GM12878 (cell line): ENCODE measurements around the gene COL4A2. TPM values are rescaled to one million over a fixed set of nuclear protein-coding genes. Genes with fewer than 3 reads are reported as not detected.

Source experiments
- ATAC-seq: fragments of 200-7000 bp; cut with Tn5 transposase; 3 replicates; pipeline ENCODE4 v1.9.1; 2020; ENCODE audit warnings: mild to moderate bottlenecking, moderate library complexity
- BruUV-seq: library from RNA; stranded (reverse); fragments of 400-500 nt; replicated peaks from 2 replicates; lab custom pipeline; 2021; lab: Mats Ljungman, UMichigan
- CTCF ChIA-PET: fragments of 300-600 bp; sonication (Branson Sonifier 250); formaldehyde crosslinking; extraction: SDS; loops from one replicate; lab custom pipeline; 2021; ENCODE audit warnings: inconsistent platforms; lab: Yijun Ruan, JAX
- POLR2A ChIA-PET: fragments of 350-600 bp; formaldehyde crosslinking; extraction: SDS; loops from one replicate; lab custom pipeline; 2021; ENCODE audit warnings: inconsistent platforms; lab: Charles Lee
- RAD21 ChIA-PET: fragments of 300-600 bp; sonication (Branson Sonifier 250); formaldehyde crosslinking; loops from one replicate; lab custom pipeline; 2023; ENCODE audit warnings: antibody characterized with exemption; ENCODE audit not compliant: unreplicated experiment; lab: Charles Lee
- SMC1A ChIA-PET: fragments of 300-600 bp; sonication (Branson Sonifier 250); formaldehyde crosslinking; loops from one replicate; lab custom pipeline; 2023; ENCODE audit not compliant: unreplicated experiment, uncharacterized antibody; lab: Charles Lee
- DNase-seq: peaks from one replicate; pipeline ENCODE4 v3.0.0-alpha.2; 2011; ENCODE audit warnings: low read depth, low spot score
- FAIRE-seq: peaks from 3 replicates; lab custom pipeline; 2011; peaks lifted over from hg19 to GRCh38; lab: Jason Lieb, UNC
- H2AFZ ChIP-seq: 2 replicates; pipeline ENCODE4 v1.6.0; 2011; ENCODE audit warnings: low read depth, low read length, control low read depth; ENCODE audit not compliant: control insufficient read depth
- H3K27ac ChIP-seq: 2 replicates; pipeline ENCODE4 v1.5.1; 2011; ENCODE audit warnings: control low read depth; ENCODE audit not compliant: control insufficient read depth, insufficient read depth
- H3K27me3 ChIP-seq, 2 experiments: replicated peaks in 1 of 2; 2 replicates each; pipeline versions ENCODE4 v1.6.0 to v1.6.1; 2011; ENCODE audit warnings: low read length in 1 of 2; ENCODE audit not compliant: control insufficient read depth in 2 of 2, insufficient read depth in 2 of 2
- H3K36me3 ChIP-seq, 2 experiments: 2 replicates each; pipeline ENCODE4 v1.5.1; 2011; ENCODE audit warnings: low read length in 1 of 2; ENCODE audit not compliant: control insufficient read depth in 2 of 2, insufficient read depth in 2 of 2
- H3K4me1 ChIP-seq: 2 replicates; pipeline ENCODE4 v1.6.1; 2011; ENCODE audit warnings: mild to moderate bottlenecking, low read length, moderate library complexity, mixed read lengths; ENCODE audit not compliant: control insufficient read depth, insufficient read depth
- H3K4me2 ChIP-seq: 2 replicates; pipeline ENCODE4 v1.6.0; 2011; ENCODE audit warnings: control low read depth; ENCODE audit not compliant: control insufficient read depth, insufficient read depth
- H3K4me3 ChIP-seq: fragments of 200-600 bp; sonication (generic); 2 replicates; pipeline ENCODE4 v1.5.1; 2016
- H3K79me2 ChIP-seq: 2 replicates; pipeline ENCODE4 v1.6.0; 2011; ENCODE audit warnings: low read length; ENCODE audit not compliant: control insufficient read depth, insufficient read depth
- H3K9ac ChIP-seq: 2 replicates; pipeline ENCODE4 v1.8.0; 2011; ENCODE audit warnings: low read length, control low read depth, mixed read lengths; ENCODE audit not compliant: control insufficient read depth, insufficient read depth
- H3K9me3 ChIP-seq: replicated peaks from 3 replicates; pipeline ENCODE4 v1.5.1; 2011; ENCODE audit warnings: mild to moderate bottlenecking, low read length; ENCODE audit not compliant: control insufficient read depth, insufficient read depth
- H4K20me1 ChIP-seq: 2 replicates; pipeline ENCODE4 v1.6.0; 2011; ENCODE audit not compliant: control insufficient read depth, insufficient read depth
- CHD1 ChIP-seq: IDR thresholded peaks from 2 replicates; pipeline ENCODE4 v1.6.1; 2012; ENCODE audit warnings: low read depth, low read length, improper control_type of control experiment
- GATAD2B ChIP-seq: fragments of 450-650 bp; conservative IDR thresholded peaks from 2 replicates; pipeline ENCODE4 v1.6.1; 2017; ENCODE audit warnings: low read depth, mild to moderate bottlenecking, moderate library complexity
- LARP7 ChIP-seq: fragments of 450-650 bp; IDR thresholded peaks from 2 replicates; pipeline ENCODE4 v1.6.1; 2017; ENCODE audit warnings: mild to moderate bottlenecking
- ZNF217 ChIP-seq: fragments of 450-650 bp; IDR thresholded peaks from 2 replicates; pipeline ENCODE4 v1.6.1; 2017; ENCODE audit warnings: antibody characterized with exemption, mild to moderate bottlenecking
- ZNF622 ChIP-seq: fragments of 450-650 bp; IDR thresholded peaks from 2 replicates; pipeline ENCODE4 v1.6.1; 2017; ENCODE audit warnings: mild to moderate bottlenecking, inconsistent platforms
- WGBS: methylation state at CpG from one replicate; pipeline ENCODE4 v1.1.6; 2016; ENCODE audit warnings: low lambda C conversion rate; ENCODE audit not compliant: insufficient replicate concordance, insufficient coverage; ENCODE audit errors: missing lambda C conversion rate; 5-methylcytosine and 5-hydroxymethylcytosine counted together
- in situ Hi-C: fragments of 300-500 bp; cut with MboI; formaldehyde crosslinking; loops from 9 replicates; pipeline ENCODE4 v1.14.3; 2018; ENCODE audit warnings: mixed read lengths
- intact Hi-C: fragments of 100-400 bp; cut with micrococcal nuclease; formaldehyde crosslinking; loops from one replicate; pipeline ENCODE4 v1.14.2; 2022; ENCODE audit not compliant: unreplicated experiment
- polyA plus RNA-seq, 11 experiments: library from polyadenylated mRNA; depleted of rRNA in 4 of 11; unstranded in 6 of 11; stranded (reverse) in 5 of 11; fragments of >200 nt; fragmentation: Nextera tagmentation in 4 of 11; fragmentation: Illumina TruSeq in 1 of 11; extraction: Ambion mirVana in 4 of 11; extraction: Trizol in 1 of 11; gene quantifications; 1 replicate in 1 of 11; 2 replicates in 10 of 11; pipeline versions ENCODE4 v1.2.1 to v1.2.3, GENCODE V29; 2011 to 2016; ENCODE audit warnings: inconsistent platforms in 2 of 11, missing spikeins in 2 of 11, low read depth in 1 of 11
- total RNA-seq, 4 experiments: library from RNA; depleted of rRNA in 3 of 4; stranded (reverse); fragments of >200 nt in 3 of 4; fragmentation: Illumina TruSeq in 1 of 4; extraction: Trizol in 1 of 4; gene quantifications; 2 replicates each; pipeline versions ENCODE4 v1.2.1 to v1.2.3, GENCODE V29; 2013 to 2021
- TF ChIP-seq, protein P1 (sequence below): IDR thresholded peaks from 2 replicates; pipeline ENCODE4 v1.6.1; 2012; ENCODE audit warnings: improper control_type of control experiment, low read depth, low read length; ENCODE audit not compliant: insufficient replicate concordance
- TF ChIP-seq, protein P2 (sequence below): fragments of 450-650 bp; formaldehyde crosslinking; IDR thresholded peaks from 2 replicates; pipeline ENCODE4 v1.4.0; 2022; ENCODE audit warnings: mild to moderate bottlenecking, moderate library complexity
- TF ChIP-seq, protein P3 (sequence below): fragments of 450-650 bp; IDR thresholded peaks from 2 replicates; pipeline ENCODE4 v1.6.1; 2016; ENCODE audit warnings: mild to moderate bottlenecking
- TF ChIP-seq, protein P4 (sequence below): fragments of 450-650 bp; IDR thresholded peaks from 2 replicates; pipeline ENCODE4 v1.6.1; 2014; ENCODE audit warnings: mild to moderate bottlenecking

Gene COL4A2
- total and polyA plus RNA-seq, 10 of the 15 experiments (the other 5 are each of a cell fraction or from before 2014, with no cell fraction given) = 0.16 to 1.6 (median 0.62) TPM; not detected in 3

DNA sequence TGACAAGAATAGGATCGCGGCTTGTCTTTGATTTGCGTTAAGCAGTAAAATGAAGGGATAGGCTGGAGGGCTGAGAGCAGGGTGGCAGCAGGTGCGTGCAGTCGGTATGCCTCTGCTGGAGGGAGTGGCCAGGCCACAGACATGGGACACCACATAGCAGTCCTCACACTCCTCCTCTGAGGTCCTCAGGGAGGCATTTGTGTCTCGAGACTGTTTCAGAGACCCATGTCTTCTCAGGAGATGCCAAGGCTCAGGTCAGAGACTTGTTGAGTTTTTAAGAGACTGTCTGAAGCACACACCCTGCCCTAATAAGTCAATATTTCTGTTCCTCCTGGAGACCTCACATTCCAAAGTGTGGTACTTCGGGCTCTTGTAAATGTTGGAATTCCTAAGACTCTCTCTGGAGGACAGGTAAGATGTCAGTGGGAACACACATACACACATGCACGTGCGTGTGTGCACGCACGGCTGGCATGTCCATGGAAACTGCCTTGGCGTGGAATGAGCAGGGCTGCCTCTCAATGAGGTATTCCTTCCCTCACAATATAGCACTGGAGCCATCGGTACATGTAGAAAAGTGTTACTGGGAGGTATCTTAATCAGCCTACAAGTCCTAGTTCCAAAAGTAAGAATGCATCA lies 46.4 kb downstream of the COL4A2 start:
- intact Hi-C loops = no loop called here
- no TSS peak for BruUV-seq
- H3K36me3 ChIP-seq = no peaks in the 10 kb centered on the region
- H3K27me3 ChIP-seq = peaks cover 0 to 4% of the 10 kb centered on the region in 2 experiments; a peak in 1 of 4 replicates
- POLR2A ChIA-PET = no interaction called here
- in situ Hi-C loops = no loop called here
- CTCF ChIA-PET = interaction anchor here (1.4 to 1.8 kb wide), 3 partner anchors 10 to 57 kb away, joined by 3 to 11 read pairs (median 4); no protein-coding TSS in a partner anchor
- WGBS = 62% methylated on average over 13 of the region's 13 CpGs
- RAD21 ChIA-PET = interaction anchor here (1.1 to 2.8 kb wide), 2 partner anchors 19 to 90 kb away, joined by 4 to 11 read pairs; no protein-coding TSS in a partner anchor
- no peaks in the 10 kb centered on the region for H3K79me2 ChIP-seq
- H4K20me1 ChIP-seq = no peaks in the 10 kb centered on the region
- no peak overlapping the region for H3K27ac ChIP-seq
- no peaks in the 10 kb centered on the region; the same call in 1 of the 2 replicates for H3K4me1 ChIP-seq
- FAIRE-seq (no peak), ATAC-seq (no peak), DNase-seq (no peak)
- SMC1A ChIA-PET = interaction anchor here (0.9 to 1.5 kb wide), 3 partner anchors 9 to 91 kb away, joined by 3 to 4 read pairs (median 3); no protein-coding TSS in a partner anchor
- H3K9ac ChIP-seq = no peak overlapping the region
- H3K4me3 ChIP-seq = no peak overlapping the region
- H3K9me3 ChIP-seq = no peaks in the 10 kb centered on the region
- no peak overlapping the region for H3K4me2 ChIP-seq
- H2AFZ ChIP-seq = no peak overlapping the region
- TF ChIP-seq GATAD2B (no peak), CHD1 (no peak), ZNF217 (no peak), ZNF622 (no peak), LARP7 (no peak)
- TF ChIP-seq, protein P1, sequence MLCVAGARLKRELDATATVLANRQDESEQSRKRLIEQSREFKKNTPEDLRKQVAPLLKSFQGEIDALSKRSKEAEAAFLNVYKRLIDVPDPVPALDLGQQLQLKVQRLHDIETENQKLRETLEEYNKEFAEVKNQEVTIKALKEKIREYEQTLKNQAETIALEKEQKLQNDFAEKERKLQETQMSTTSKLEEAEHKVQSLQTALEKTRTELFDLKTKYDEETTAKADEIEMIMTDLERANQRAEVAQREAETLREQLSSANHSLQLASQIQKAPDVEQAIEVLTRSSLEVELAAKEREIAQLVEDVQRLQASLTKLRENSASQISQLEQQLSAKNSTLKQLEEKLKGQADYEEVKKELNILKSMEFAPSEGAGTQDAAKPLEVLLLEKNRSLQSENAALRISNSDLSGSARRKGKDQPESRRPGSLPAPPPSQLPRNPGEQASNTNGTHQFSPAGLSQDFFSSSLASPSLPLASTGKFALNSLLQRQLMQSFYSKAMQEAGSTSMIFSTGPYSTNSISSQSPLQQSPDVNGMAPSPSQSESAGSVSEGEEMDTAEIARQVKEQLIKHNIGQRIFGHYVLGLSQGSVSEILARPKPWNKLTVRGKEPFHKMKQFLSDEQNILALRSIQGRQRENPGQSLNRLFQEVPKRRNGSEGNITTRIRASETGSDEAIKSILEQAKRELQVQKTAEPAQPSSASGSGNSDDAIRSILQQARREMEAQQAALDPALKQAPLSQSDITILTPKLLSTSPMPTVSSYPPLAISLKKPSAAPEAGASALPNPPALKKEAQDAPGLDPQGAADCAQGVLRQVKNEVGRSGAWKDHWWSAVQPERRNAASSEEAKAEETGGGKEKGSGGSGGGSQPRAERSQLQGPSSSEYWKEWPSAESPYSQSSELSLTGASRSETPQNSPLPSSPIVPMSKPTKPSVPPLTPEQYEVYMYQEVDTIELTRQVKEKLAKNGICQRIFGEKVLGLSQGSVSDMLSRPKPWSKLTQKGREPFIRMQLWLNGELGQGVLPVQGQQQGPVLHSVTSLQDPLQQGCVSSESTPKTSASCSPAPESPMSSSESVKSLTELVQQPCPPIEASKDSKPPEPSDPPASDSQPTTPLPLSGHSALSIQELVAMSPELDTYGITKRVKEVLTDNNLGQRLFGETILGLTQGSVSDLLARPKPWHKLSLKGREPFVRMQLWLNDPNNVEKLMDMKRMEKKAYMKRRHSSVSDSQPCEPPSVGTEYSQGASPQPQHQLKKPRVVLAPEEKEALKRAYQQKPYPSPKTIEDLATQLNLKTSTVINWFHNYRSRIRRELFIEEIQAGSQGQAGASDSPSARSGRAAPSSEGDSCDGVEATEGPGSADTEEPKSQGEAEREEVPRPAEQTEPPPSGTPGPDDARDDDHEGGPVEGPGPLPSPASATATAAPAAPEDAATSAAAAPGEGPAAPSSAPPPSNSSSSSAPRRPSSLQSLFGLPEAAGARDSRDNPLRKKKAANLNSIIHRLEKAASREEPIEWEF = no peak
- TF ChIP-seq, protein P2, sequence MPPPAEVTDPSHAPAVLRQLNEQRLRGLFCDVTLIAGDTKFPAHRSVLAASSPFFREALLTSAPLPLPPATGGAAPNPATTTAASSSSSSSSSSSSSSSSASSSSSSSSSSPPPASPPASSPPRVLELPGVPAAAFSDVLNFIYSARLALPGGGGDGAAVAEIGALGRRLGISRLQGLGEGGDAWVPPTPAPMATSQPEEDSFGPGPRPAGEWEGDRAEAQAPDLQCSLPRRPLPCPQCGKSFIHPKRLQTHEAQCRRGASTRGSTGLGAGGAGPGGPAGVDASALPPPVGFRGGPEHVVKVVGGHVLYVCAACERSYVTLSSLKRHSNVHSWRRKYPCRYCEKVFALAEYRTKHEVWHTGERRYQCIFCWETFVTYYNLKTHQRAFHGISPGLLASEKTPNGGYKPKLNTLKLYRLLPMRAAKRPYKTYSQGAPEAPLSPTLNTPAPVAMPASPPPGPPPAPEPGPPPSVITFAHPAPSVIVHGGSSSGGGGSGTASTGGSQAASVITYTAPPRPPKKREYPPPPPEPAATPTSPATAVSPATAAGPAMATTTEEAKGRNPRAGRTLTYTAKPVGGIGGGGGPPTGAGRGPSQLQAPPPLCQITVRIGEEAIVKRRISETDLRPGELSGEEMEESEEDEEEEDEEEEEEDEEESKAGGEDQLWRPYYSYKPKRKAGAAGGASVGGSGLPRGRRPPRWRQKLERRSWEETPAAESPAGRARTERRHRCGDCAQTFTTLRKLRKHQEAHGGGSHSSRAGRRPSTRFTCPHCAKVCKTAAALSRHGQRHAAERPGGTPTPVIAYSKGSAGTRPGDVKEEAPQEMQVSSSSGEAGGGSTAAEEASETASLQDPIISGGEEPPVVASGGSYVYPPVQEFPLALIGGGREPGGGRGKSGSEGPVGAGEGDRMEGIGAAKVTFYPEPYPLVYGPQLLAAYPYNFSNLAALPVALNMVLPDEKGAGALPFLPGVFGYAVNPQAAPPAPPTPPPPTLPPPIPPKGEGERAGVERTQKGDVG (CRISPR knock-in tag) = no peak
- TF ChIP-seq, protein P3, sequence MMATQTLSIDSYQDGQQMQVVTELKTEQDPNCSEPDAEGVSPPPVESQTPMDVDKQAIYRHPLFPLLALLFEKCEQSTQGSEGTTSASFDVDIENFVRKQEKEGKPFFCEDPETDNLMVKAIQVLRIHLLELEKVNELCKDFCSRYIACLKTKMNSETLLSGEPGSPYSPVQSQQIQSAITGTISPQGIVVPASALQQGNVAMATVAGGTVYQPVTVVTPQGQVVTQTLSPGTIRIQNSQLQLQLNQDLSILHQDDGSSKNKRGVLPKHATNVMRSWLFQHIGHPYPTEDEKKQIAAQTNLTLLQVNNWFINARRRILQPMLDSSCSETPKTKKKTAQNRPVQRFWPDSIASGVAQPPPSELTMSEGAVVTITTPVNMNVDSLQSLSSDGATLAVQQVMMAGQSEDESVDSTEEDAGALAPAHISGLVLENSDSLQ = no peak
- TF ChIP-seq, protein P4, sequence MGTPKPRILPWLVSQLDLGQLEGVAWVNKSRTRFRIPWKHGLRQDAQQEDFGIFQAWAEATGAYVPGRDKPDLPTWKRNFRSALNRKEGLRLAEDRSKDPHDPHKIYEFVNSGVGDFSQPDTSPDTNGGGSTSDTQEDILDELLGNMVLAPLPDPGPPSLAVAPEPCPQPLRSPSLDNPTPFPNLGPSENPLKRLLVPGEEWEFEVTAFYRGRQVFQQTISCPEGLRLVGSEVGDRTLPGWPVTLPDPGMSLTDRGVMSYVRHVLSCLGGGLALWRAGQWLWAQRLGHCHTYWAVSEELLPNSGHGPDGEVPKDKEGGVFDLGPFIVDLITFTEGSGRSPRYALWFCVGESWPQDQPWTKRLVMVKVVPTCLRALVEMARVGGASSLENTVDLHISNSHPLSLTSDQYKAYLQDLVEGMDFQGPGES = no peak
